HEK293 (cell line): ENCODE results near the gene TSPAN11.

Experiments used
- CTCF ChIA-PET: fragments of 350-600 bp; formaldehyde crosslinking; extraction: SDS; loops from one replicate; lab custom pipeline; 2021; ENCODE audit warnings: antibody characterized with exemption; lab: Yijun Ruan, JAX
- POLR2A ChIA-PET: fragments of 300-600 bp; formaldehyde crosslinking; extraction: SDS; loops from one replicate; lab custom pipeline; 2020; ENCODE audit warnings: antibody characterized with exemption, inconsistent platforms; lab: Yijun Ruan, JAX
- H3K27ac ChIP-seq: fragments of 200-500 bp; sonication (Bioruptor generic); 2 replicates; pipeline ENCODE4 v1.5.1; 2014; ENCODE audit warnings: low read depth, low read length, control low read depth, inconsistent platforms; ENCODE audit errors: extremely low read depth
- H3K36me3 ChIP-seq, 2 experiments: fragments of 200-500 bp in 1 of 2; sonication (Bioruptor generic) in 1 of 2; 1 replicate in 1 of 2; 2 replicates in 1 of 2; pipeline ENCODE4 v1.5.1; 2014 to 2017; ENCODE audit warnings: inconsistent platforms in 2 of 2, low read length in 2 of 2; ENCODE audit not compliant: control insufficient read depth in 2 of 2, insufficient read depth in 1 of 2
- H3K4me1 ChIP-seq: fragments of 200-500 bp; sonication (Bioruptor generic); 2 replicates; pipeline ENCODE4 v1.5.1; 2014; ENCODE audit warnings: mild to moderate bottlenecking, low read length, inconsistent platforms; ENCODE audit not compliant: control insufficient read depth, insufficient read depth
- H3K4me3 ChIP-seq: 2 replicates; pipeline ENCODE4 v1.5.1; 2011; ENCODE audit warnings: low read depth, mild to moderate bottlenecking, control low read depth, low read length, moderate library complexity
- H3K9me3 ChIP-seq: fragments of 200-500 bp; sonication (Bioruptor generic); 2 replicates; pipeline ENCODE4 v1.5.1; 2014; ENCODE audit warnings: low read depth, low read length, inconsistent platforms; ENCODE audit not compliant: control insufficient read depth, insufficient read depth
- GLIS2 ChIP-seq: fragments of 450-650 bp; formaldehyde crosslinking; IDR thresholded peaks from 2 replicates; pipeline ENCODE4 v1.5.1; 2016; ENCODE audit warnings: missing biosample characterization, missing genetic modification characterization
- KLF7 ChIP-seq: fragments of 450-650 bp; formaldehyde crosslinking; IDR thresholded peaks from 2 replicates; pipeline ENCODE4 v1.5.1; 2016; ENCODE audit warnings: missing biosample characterization, missing genetic modification characterization, borderline replicate concordance
- OVOL3 ChIP-seq: fragments of 450-650 bp; formaldehyde crosslinking; IDR thresholded peaks from 2 replicates; pipeline ENCODE4 v1.5.1; 2016; ENCODE audit warnings: missing biosample characterization, missing genetic modification characterization
- ZBTB17 ChIP-seq: fragments of 450-650 bp; formaldehyde crosslinking; IDR thresholded peaks from 2 replicates; pipeline ENCODE4 v1.5.1; 2016; ENCODE audit warnings: missing biosample characterization, missing genetic modification characterization
- ZBTB7A ChIP-seq: fragments of 450-650 bp; formaldehyde crosslinking; IDR thresholded peaks from 2 replicates; pipeline ENCODE4 v1.5.1; 2016; ENCODE audit warnings: low read depth, missing biosample characterization, missing genetic modification characterization
- ZFHX2 ChIP-seq: fragments of 450-650 bp; formaldehyde crosslinking; conservative IDR thresholded peaks from 2 replicates; pipeline ENCODE4 v1.5.1; 2016; ENCODE audit warnings: missing biosample characterization, missing genetic modification characterization
- ZFP37 ChIP-seq: fragments of 450-650 bp; formaldehyde crosslinking; IDR thresholded peaks from 2 replicates; pipeline ENCODE4 v1.5.1; 2016; ENCODE audit warnings: missing biosample characterization, missing genetic modification characterization
- ZNF121 ChIP-seq: fragments of 450-650 bp; formaldehyde crosslinking; IDR thresholded peaks from 2 replicates; pipeline ENCODE4 v1.5.1; 2016; ENCODE audit warnings: missing biosample characterization, missing genetic modification characterization
- ZNF174 ChIP-seq: fragments of 450-650 bp; formaldehyde crosslinking; IDR thresholded peaks from 2 replicates; pipeline ENCODE4 v1.5.0; 2017; ENCODE audit warnings: missing biosample characterization, mild to moderate bottlenecking, missing genetic modification characterization
- ZNF248 ChIP-seq: fragments of 450-650 bp; formaldehyde crosslinking; IDR thresholded peaks from 2 replicates; pipeline ENCODE4 v1.5.1; 2017; ENCODE audit warnings: missing biosample characterization, missing genetic modification characterization
- ZNF473 ChIP-seq: fragments of 450-650 bp; formaldehyde crosslinking; IDR thresholded peaks from 2 replicates; pipeline ENCODE4 v1.5.1; 2017; ENCODE audit warnings: missing biosample characterization, missing genetic modification characterization
- ZNF664 ChIP-seq: fragments of 450-650 bp; formaldehyde crosslinking; IDR thresholded peaks from 2 replicates; pipeline ENCODE4 v1.5.1; 2016; ENCODE audit warnings: missing biosample characterization, missing genetic modification characterization
- ZNF677 ChIP-seq: fragments of 450-650 bp; IDR thresholded peaks from 2 replicates; pipeline ENCODE4 v1.5.0; 2018; ENCODE audit warnings: missing biosample characterization, mild to moderate bottlenecking, missing genetic modification characterization, moderate library complexity
- ZNF768 ChIP-seq: fragments of 450-650 bp; formaldehyde crosslinking; IDR thresholded peaks from 2 replicates; pipeline ENCODE4 v1.5.1; 2018; ENCODE audit warnings: missing biosample characterization, mild to moderate bottlenecking, missing genetic modification characterization
- ZNF777 ChIP-seq: fragments of 450-650 bp; formaldehyde crosslinking; IDR thresholded peaks from 2 replicates; pipeline ENCODE4 v1.5.1; 2017; ENCODE audit warnings: missing biosample characterization, missing genetic modification characterization, borderline replicate concordance
- TF ChIP-seq, protein P1 (sequence below): fragments of 450-650 bp; formaldehyde crosslinking; IDR thresholded peaks from 2 replicates; pipeline ENCODE4 v1.5.1; 2016; ENCODE audit warnings: missing biosample characterization, missing genetic modification characterization
- TF ChIP-seq, protein P2 (sequence below): fragments of 450-650 bp; formaldehyde crosslinking; IDR thresholded peaks from 2 replicates; pipeline ENCODE4 v1.5.1; 2017; ENCODE audit warnings: missing biosample characterization, mild to moderate bottlenecking, missing genetic modification characterization, moderate library complexity
- TF ChIP-seq, protein P3 (sequence below): fragments of 450-650 bp; formaldehyde crosslinking; IDR thresholded peaks from 2 replicates; pipeline ENCODE4 v1.5.1; 2016; ENCODE audit warnings: missing biosample characterization, missing genetic modification characterization
- TF ChIP-seq, protein P4 (sequence below): fragments of 450-650 bp; formaldehyde crosslinking; IDR thresholded peaks from 2 replicates; pipeline ENCODE4 v1.5.1; 2016; ENCODE audit warnings: missing biosample characterization, missing genetic modification characterization
- TF ChIP-seq, protein P5 (sequence below): fragments of 450-650 bp; formaldehyde crosslinking; IDR thresholded peaks from 2 replicates; pipeline ENCODE4 v1.5.1; 2016; ENCODE audit warnings: missing biosample characterization, missing genetic modification characterization
- TF ChIP-seq, protein P6 (sequence below): fragments of 450-650 bp; formaldehyde crosslinking; IDR thresholded peaks from 2 replicates; pipeline ENCODE4 v1.5.1; 2016; ENCODE audit warnings: missing biosample characterization, missing genetic modification characterization, low read depth

The TSPAN11 gene

DNA sequence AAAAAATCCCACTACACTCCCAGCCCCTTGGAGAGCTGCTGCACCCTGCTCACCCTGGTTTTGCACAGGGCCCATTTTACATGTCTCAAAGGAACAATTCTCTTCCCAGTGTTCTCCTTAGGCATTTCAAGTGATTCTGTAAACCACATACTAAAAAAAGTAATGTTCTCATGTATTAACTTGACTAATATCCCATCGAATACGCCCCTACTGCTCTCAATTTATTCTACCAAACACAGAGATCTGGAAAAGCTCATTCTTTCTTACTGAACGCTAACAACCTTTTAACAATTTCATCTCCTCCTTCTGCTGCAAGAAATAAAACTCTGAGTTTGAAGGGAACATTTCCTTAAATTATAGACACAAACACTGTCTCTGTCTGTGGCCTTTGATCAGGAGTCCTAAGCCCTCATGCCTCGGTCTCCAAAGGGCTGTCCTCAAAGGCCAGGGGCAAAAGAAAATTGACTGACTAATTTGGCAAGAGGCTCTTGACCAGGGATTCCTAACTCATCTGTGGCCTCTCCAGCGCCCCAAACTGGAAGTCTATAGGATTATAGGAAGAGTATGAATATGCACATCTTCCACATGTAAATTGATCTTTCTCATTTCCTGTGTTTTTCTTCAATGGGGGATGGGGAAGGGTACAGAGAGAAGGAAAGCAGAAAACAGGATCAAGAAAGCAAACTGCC, 17.1 kb upstream of the TSPAN11 start:
- TF ChIP-seq GLIS2 (no peak), ZBTB17 (tag by site-specific recombination) (0 out of 2 replicates have a peak, but pooled peaks have one; percentile 15)
- H3K4me3 ChIP-seq = no peak overlapping the region
- H3K27ac ChIP-seq = no peak overlapping the region
- POLR2A ChIA-PET = no interaction called here
- H3K4me1 ChIP-seq = peaks cover 9% of the 10 kb centered on the region; the same call in 1 of the 2 replicates
- no peaks in the 10 kb centered on the region for H3K36me3 ChIP-seq
- no peaks in the 10 kb centered on the region for H3K9me3 ChIP-seq
- CTCF ChIA-PET = no interaction called here

DNA sequence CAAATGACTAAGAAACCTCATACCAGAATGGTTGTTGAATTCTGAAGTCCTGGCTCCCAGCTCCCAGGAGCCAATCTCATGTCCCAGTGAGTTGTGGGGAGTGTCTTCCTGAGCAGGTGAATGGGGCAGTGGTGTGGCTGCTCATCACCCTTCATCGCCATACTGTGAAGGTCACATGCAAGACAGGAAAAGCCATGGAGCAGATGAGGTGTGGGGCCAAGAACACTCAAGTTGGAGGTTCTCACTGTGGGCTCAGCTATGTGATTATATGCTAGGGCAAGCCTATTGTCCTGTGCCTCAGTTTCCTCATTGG, 16.6 kb upstream of the TSPAN11 start:
- H3K4me1 ChIP-seq = peaks cover 9% of the 10 kb centered on the region; the same call in 1 of the 2 replicates
- H3K36me3 ChIP-seq = no peaks in the 10 kb centered on the region
- POLR2A ChIA-PET = no interaction called here
- H3K27ac ChIP-seq = no peak overlapping the region
- no peak overlapping the region for H3K4me3 ChIP-seq
- H3K9me3 ChIP-seq = no peaks in the 10 kb centered on the region
- CTCF ChIA-PET = no interaction called here
- TF ChIP-seq ZNF777 (tag by site-specific recombination) (no peak), ZNF121 (tag by site-specific recombination) (no peak), ZNF768 (tag by site-specific recombination) (no peak)
- TF ChIP-seq, protein P1, sequence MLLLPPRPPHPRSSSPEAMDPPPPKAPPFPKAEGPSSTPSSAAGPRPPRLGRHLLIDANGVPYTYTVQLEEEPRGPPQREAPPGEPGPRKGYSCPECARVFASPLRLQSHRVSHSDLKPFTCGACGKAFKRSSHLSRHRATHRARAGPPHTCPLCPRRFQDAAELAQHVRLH (tag by site-specific recombination) = no peak
- TF ChIP-seq, protein P2, sequence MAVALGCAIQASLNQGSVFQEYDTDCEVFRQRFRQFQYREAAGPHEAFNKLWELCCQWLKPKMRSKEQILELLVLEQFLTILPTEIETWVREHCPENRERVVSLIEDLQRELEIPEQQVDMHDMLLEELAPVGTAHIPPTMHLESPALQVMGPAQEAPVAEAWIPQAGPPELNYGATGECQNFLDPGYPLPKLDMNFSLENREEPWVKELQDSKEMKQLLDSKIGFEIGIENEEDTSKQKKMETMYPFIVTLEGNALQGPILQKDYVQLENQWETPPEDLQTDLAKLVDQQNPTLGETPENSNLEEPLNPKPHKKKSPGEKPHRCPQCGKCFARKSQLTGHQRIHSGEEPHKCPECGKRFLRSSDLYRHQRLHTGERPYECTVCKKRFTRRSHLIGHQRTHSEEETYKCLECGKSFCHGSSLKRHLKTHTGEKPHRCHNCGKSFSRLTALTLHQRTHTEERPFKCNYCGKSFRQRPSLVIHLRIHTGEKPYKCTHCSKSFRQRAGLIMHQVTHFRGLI = no peak
- TF ChIP-seq, all 188 proteins: peak for 0

DNA sequence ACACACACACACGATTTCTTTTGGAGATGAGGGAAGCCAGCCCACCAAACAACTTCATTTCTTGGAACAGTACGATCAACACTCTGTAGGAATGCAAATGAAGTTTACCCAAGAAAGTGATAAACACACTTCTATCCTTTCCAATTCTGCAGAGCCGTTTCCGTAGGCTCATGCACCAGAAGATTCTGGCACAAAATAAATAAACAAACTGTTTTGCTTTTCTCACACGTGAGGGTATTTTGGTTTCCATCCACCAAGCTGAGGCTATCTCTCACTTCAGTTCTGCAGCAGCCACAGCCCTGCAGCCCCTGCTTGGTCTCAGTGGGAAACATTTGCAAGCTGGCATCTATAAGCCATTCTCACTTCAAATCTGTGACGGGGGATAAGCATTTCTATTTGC, 15.3 kb upstream of the TSPAN11 start:
- peaks cover 9% of the 10 kb centered on the region; the same call in 1 of the 2 replicates for H3K4me1 ChIP-seq
- H3K27ac ChIP-seq = no peak overlapping the region
- no peak overlapping the region for H3K4me3 ChIP-seq
- no peaks in the 10 kb centered on the region for H3K9me3 ChIP-seq
- no peak for TF ChIP-seq KLF7 (tag by site-specific recombination)
- no peak for TF ChIP-seq ZBTB7A (tag by site-specific recombination)
- no peak for TF ChIP-seq ZNF664 (tag by site-specific recombination)
- TF ChIP-seq, protein P3, sequence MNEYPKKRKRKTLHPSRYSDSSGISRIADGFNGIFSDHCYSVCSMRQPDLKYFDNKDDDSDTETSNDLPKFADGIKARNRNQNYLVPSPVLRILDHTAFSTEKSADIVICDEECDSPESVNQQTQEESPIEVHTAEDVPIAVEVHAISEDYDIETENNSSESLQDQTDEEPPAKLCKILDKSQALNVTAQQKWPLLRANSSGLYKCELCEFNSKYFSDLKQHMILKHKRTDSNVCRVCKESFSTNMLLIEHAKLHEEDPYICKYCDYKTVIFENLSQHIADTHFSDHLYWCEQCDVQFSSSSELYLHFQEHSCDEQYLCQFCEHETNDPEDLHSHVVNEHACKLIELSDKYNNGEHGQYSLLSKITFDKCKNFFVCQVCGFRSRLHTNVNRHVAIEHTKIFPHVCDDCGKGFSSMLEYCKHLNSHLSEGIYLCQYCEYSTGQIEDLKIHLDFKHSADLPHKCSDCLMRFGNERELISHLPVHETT (tag by site-specific recombination) = no peak
- TF ChIP-seq ZNF174 (tag by site-specific recombination) = no peak
- TF ChIP-seq ZFHX2 = no peak
- no peak for TF ChIP-seq ZNF473 (tag by site-specific recombination)
- TF ChIP-seq OVOL3 (tag by site-specific recombination) = no peak
- TF ChIP-seq, protein P4, sequence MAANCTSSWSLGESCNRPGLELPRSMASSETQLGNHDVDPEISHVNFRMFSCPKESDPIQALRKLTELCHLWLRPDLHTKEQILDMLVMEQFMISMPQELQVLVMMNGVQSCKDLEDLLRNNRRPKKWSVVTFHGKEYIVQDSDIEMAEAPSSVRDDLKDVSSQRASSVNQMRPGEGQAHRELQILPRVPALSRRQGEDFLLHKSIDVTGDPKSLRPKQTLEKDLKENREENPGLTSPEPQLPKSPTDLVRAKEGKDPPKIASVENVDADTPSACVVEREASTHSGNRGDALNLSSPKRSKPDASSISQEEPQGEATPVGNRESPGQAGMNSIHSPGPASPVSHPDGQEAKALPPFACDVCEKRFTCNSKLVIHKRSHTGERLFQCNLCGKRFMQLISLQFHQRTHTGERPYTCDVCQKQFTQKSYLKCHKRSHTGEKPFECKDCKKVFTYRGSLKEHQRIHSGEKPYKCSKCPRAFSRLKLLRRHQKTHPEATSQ (tag by site-specific recombination) = no peak
- TF ChIP-seq, protein P2 = no peak
- TF ChIP-seq ZNF677 = no peak
- no peak for TF ChIP-seq ZNF248 (tag by site-specific recombination)
- TF ChIP-seq, protein P5, sequence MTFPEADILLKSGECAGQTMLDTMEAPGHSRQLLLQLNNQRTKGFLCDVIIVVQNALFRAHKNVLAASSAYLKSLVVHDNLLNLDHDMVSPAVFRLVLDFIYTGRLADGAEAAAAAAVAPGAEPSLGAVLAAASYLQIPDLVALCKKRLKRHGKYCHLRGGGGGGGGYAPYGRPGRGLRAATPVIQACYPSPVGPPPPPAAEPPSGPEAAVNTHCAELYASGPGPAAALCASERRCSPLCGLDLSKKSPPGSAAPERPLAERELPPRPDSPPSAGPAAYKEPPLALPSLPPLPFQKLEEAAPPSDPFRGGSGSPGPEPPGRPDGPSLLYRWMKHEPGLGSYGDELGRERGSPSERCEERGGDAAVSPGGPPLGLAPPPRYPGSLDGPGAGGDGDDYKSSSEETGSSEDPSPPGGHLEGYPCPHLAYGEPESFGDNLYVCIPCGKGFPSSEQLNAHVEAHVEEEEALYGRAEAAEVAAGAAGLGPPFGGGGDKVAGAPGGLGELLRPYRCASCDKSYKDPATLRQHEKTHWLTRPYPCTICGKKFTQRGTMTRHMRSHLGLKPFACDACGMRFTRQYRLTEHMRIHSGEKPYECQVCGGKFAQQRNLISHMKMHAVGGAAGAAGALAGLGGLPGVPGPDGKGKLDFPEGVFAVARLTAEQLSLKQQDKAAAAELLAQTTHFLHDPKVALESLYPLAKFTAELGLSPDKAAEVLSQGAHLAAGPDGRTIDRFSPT = no peak
- TF ChIP-seq, protein P6, sequence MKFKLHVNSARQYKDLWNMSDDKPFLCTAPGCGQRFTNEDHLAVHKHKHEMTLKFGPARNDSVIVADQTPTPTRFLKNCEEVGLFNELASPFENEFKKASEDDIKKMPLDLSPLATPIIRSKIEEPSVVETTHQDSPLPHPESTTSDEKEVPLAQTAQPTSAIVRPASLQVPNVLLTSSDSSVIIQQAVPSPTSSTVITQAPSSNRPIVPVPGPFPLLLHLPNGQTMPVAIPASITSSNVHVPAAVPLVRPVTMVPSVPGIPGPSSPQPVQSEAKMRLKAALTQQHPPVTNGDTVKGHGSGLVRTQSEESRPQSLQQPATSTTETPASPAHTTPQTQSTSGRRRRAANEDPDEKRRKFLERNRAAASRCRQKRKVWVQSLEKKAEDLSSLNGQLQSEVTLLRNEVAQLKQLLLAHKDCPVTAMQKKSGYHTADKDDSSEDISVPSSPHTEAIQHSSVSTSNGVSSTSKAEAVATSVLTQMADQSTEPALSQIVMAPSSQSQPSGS = no peak
- no peak for TF ChIP-seq ZFP37 (tag by site-specific recombination)
- POLR2A ChIA-PET = no interaction called here
- CTCF ChIA-PET = no interaction called here
- H3K36me3 ChIP-seq = no peaks in the 10 kb centered on the region
